GM06990 (cell line): Measurements from ENCODE around the gene SULT1A1.
"Not testable (repeated sequence)": the region's sequence is repeated elsewhere in the genome, so short reads cannot be mapped to it uniquely, and the experiment has no call there.

Experiments used
- DNase-seq: peaks from one replicate; pipeline ENCODE4 v3.0.0-alpha.2; 2011; ENCODE audit not compliant: insufficient read length; ENCODE audit errors: extremely low read depth
- H3K27me3 ChIP-seq: replicated peaks from 2 replicates; pipeline ENCODE4 v1.6.0; 2011; ENCODE audit warnings: low read length; ENCODE audit not compliant: control insufficient read depth, insufficient read depth
- H3K36me3 ChIP-seq: 2 replicates; pipeline ENCODE4 v1.5.1; 2011; ENCODE audit warnings: low read length; ENCODE audit not compliant: control insufficient read depth, insufficient read depth
- H3K4me3 ChIP-seq: replicated peaks from 2 replicates; pipeline ENCODE4 v1.5.1; 2011; ENCODE audit warnings: low read depth, mild to moderate bottlenecking, control low read depth, low read length
- CTCF ChIP-seq: IDR thresholded peaks from 2 replicates; pipeline ENCODE4 v1.5.1; 2011; ENCODE audit warnings: low read length, control low read depth, mild to moderate bottlenecking, inconsistent platforms; ENCODE audit not compliant: insufficient read depth, poor library complexity, severe bottlenecking

Gene SULT1A1

GRCh38 chr16:28572696-28573510, 36.9 kb downstream of the SULT1A1 start:
- Histone ChIP-seq H3K36me3 (no peaks in the 10 kb centered on the region; the same call in 1 of the 2 replicates), H3K4me3 (no peak overlapping the region), H3K27me3 (no peaks in the 10 kb centered on the region)
- no peak for TF ChIP-seq CTCF
- no peak for DNase-seq

GRCh38 chr16:28569968-28570752, 39.7 kb downstream of the SULT1A1 start:
- no peak for TF ChIP-seq CTCF
- Histone ChIP-seq H3K4me3 (no peak overlapping the region), H3K27me3 (no peaks in the 10 kb centered on the region), H3K36me3 (no peaks in the 10 kb centered on the region; the same call in 1 of the 2 replicates)
- no peak for DNase-seq

GRCh38 chr16:28569021-28569420, 40.8 kb downstream of the SULT1A1 start:
- H3K4me3 ChIP-seq = no peak overlapping the region
- no peaks in the 10 kb centered on the region for H3K27me3 ChIP-seq
- no peak for DNase-seq
- H3K36me3 ChIP-seq = no peaks in the 10 kb centered on the region
- TF ChIP-seq CTCF = no peak

GRCh38 chr16:28567292-28567691, 42.6 kb downstream of the SULT1A1 start:
- no peak for DNase-seq
- Histone ChIP-seq H3K36me3 (no peaks in the 10 kb centered on the region), H3K4me3 (no peak overlapping the region), H3K27me3 (no peaks in the 10 kb centered on the region)
- TF ChIP-seq CTCF = no peak

- DNase-seq, H3K27me3 ChIP-seq, H3K4me3 ChIP-seq, H3K36me3 ChIP-seq: not testable (repeated sequence)
Observed at GRCh38 chr16:28566233-28566925, 43.5 kb downstream of the SULT1A1 start.

- Histone ChIP-seq H3K27me3 (no peaks in the 10 kb centered on the region), H3K4me3 (no peak overlapping the region), H3K36me3 (no peaks in the 10 kb centered on the region; the same call in 1 of the 2 replicates)
- no peak for DNase-seq
- no peak for TF ChIP-seq CTCF
Observed at GRCh38 chr16:28563218-28563617, 46.6 kb downstream of the SULT1A1 start.
